Liver (tissue), 9 donors: ENCODE data around the gene SEPTIN10. TPM values are rescaled to one million over a fixed set of nuclear protein-coding genes. Genes with fewer than 3 reads are reported as not detected.
A peak's percentile ranks its signal among the peaks of the same experiment; 100 is the strongest.

Source experiments
- DNase-seq: peaks from one replicate; pipeline ENCODE4 v3.0.0-alpha.2; 2017; ENCODE audit warnings: low spot score
- H3K27ac ChIP-seq, 2 donors: one replicate each; pipeline ENCODE4 v1.7.0; 2013; ENCODE audit warnings: inconsistent platforms in 2 of 2, low read length in 2 of 2, control low read depth in 1 of 2, low read depth in 1 of 2, mild to moderate bottlenecking in 1 of 2
- H3K27me3 ChIP-seq, 4 donors: one replicate each; pipeline versions ENCODE4 v1.6.1 to v1.7.0; 2013; ENCODE audit warnings: low read length in 3 of 4, inconsistent platforms in 1 of 4, mild to moderate bottlenecking in 1 of 4, moderate library complexity in 1 of 4; ENCODE audit not compliant: control insufficient read depth in 4 of 4, insufficient read depth in 4 of 4
- H3K36me3 ChIP-seq, 4 donors: one replicate each; pipeline versions ENCODE4 v1.6.1 to v1.7.0; 2013; ENCODE audit warnings: low read length in 3 of 4, mild to moderate bottlenecking in 3 of 4, low read depth in 1 of 4, moderate library complexity in 1 of 4; ENCODE audit not compliant: control insufficient read depth in 4 of 4, insufficient read depth in 3 of 4
- H3K4me1 ChIP-seq, 4 donors: one replicate each; pipeline versions ENCODE4 v1.6.1 to v1.7.0; 2013; ENCODE audit warnings: low read length in 3 of 4, mild to moderate bottlenecking in 3 of 4, moderate library complexity in 1 of 4; ENCODE audit not compliant: control insufficient read depth in 4 of 4, insufficient read depth in 4 of 4
- H3K4me3 ChIP-seq, 3 donors: one replicate each; pipeline versions ENCODE4 v1.6.1 to v1.7.0; 2013; ENCODE audit warnings: low read length in 3 of 3, control low read depth in 1 of 3, low read depth in 1 of 3, mild to moderate bottlenecking in 1 of 3
- H3K9ac ChIP-seq, 2 donors: one replicate each; pipeline ENCODE4 v1.7.0; 2013; ENCODE audit warnings: low read length in 2 of 2, mild to moderate bottlenecking in 2 of 2, moderate library complexity in 2 of 2, control low read depth in 1 of 2, low read depth in 1 of 2
- H3K9me3 ChIP-seq, 4 donors: one replicate each; pipeline versions ENCODE4 v1.6.1 to v1.7.0; 2013; ENCODE audit warnings: low read length in 3 of 4; ENCODE audit not compliant: control insufficient read depth in 4 of 4
- ATF3 ChIP-seq: IDR thresholded peaks from 2 replicates; pipeline ENCODE4 v1.6.1; 2016; ENCODE audit warnings: antibody characterized with exemption
- CTCF ChIP-seq: fragments of 150-350 bp; IDR thresholded peaks from 2 replicates; pipeline ENCODE4 v1.5.1; 2017; ENCODE audit warnings: improper control_type of control experiment, low read depth, low read length; ENCODE audit not compliant: missing input control
- EGR1 ChIP-seq, 2 donors: IDR thresholded peaks; 2 replicates each; pipeline ENCODE4 v1.6.1; 2016 to 2018; ENCODE audit warnings: antibody characterized with exemption in 2 of 2, low read depth in 2 of 2
- FOXA1 ChIP-seq: IDR thresholded peaks from 2 replicates; pipeline ENCODE4 v1.6.1; 2016; ENCODE audit warnings: antibody characterized with exemption
- FOXA2 ChIP-seq: IDR thresholded peaks from 2 replicates; pipeline ENCODE4 v1.6.1; 2016; ENCODE audit warnings: antibody characterized with exemption
- GABPA ChIP-seq, 2 donors: IDR thresholded peaks in 1 of 2; conservative IDR thresholded peaks in 1 of 2; 2 replicates each; pipeline ENCODE4 v1.6.1; 2016; ENCODE audit warnings: antibody characterized with exemption in 2 of 2, mild to moderate bottlenecking in 1 of 2, moderate library complexity in 1 of 2
- HNF4A ChIP-seq, 2 donors: conservative IDR thresholded peaks; 2 replicates each; pipeline ENCODE4 v1.6.1; 2016; ENCODE audit warnings: antibody characterized with exemption in 2 of 2, mild to moderate bottlenecking in 2 of 2
- HNF4G ChIP-seq: IDR thresholded peaks from 2 replicates; pipeline ENCODE4 v1.6.1; 2016; ENCODE audit warnings: antibody characterized with exemption
- JUND ChIP-seq, 2 donors: IDR thresholded peaks; 2 replicates each; pipeline ENCODE4 v1.6.1; 2016; ENCODE audit warnings: antibody characterized with exemption in 2 of 2
- NR2F2 ChIP-seq: IDR thresholded peaks from 2 replicates; pipeline ENCODE4 v1.6.1; 2016; ENCODE audit warnings: antibody characterized with exemption
- RAD21 ChIP-seq, 2 donors: IDR thresholded peaks; 2 replicates each; pipeline ENCODE4 v1.6.1; 2016; ENCODE audit warnings: antibody characterized with exemption in 2 of 2, mild to moderate bottlenecking in 2 of 2
- RXRA ChIP-seq, 2 donors: IDR thresholded peaks; 2 replicates each; pipeline ENCODE4 v1.6.1; 2017 to 2018; ENCODE audit warnings: antibody characterized with exemption in 2 of 2, mild to moderate bottlenecking in 1 of 2
- SP1 ChIP-seq: IDR thresholded peaks from 2 replicates; pipeline ENCODE4 v1.6.1; 2018; ENCODE audit warnings: antibody characterized with exemption, mild to moderate bottlenecking
- TAF1 ChIP-seq: conservative IDR thresholded peaks from 2 replicates; pipeline ENCODE4 v1.6.1; 2016; ENCODE audit warnings: antibody characterized with exemption, mild to moderate bottlenecking
- YY1 ChIP-seq: IDR thresholded peaks from 2 replicates; pipeline ENCODE4 v1.6.1; 2016; ENCODE audit warnings: antibody characterized with exemption, mild to moderate bottlenecking
- ZBTB33 ChIP-seq: IDR thresholded peaks from 2 replicates; pipeline ENCODE4 v1.6.1; 2016; ENCODE audit warnings: antibody characterized with exemption
- WGBS: extraction: QIAGEN DNeasy Blood & Tissue Kit; methylation state at CpG from one replicate; pipeline ENCODE4 v1.1.7; 2013; 5-methylcytosine and 5-hydroxymethylcytosine counted together
- polyA plus RNA-seq, 2 donors: library from polyadenylated mRNA; stranded (reverse) in 1 of 2; unstranded in 1 of 2; fragments of 200-250 nt in 1 of 2; fragments of >200 nt in 1 of 2; fragmentation: Nextera tagmentation in 1 of 2; extraction: Ambion mirVana in 1 of 2; gene quantifications; one replicate each; pipeline versions ENCODE4 v1.2.1 to v1.2.3, GENCODE V29; 2013 to 2015
- total RNA-seq, 2 donors: library from RNA; depleted of rRNA; stranded (reverse); fragments of >200 nt; gene quantifications; one replicate each; pipeline ENCODE4 v1.2.3, GENCODE V29; 2014
- TF ChIP-seq, protein P1 (sequence below): IDR thresholded peaks from 2 replicates; pipeline ENCODE4 v1.6.1; 2016; ENCODE audit warnings: antibody characterized with exemption
- TF ChIP-seq, protein P2 (sequence below): IDR thresholded peaks from 2 replicates; pipeline ENCODE4 v1.6.1; 2016; ENCODE audit warnings: antibody characterized with exemption, mild to moderate bottlenecking
- donor health status: healthy.
- donor health status: healthy.
- donor health status: healthy.
- donor health status: healthy.
- donor health status: healthy.

Gene SEPTIN10
- total and polyA plus RNA-seq, 4 donors: 19.6 to 35.9 (median 20.1) TPM

GRCh38 chr2:109614715-109615636 is 1.2 kb upstream of the SEPTIN10 start:
- H3K36me3 ChIP-seq: no peaks in the 10 kb centered on the region
- 4% methylated on average over 90 of the region's 90 CpGs for WGBS
- DNase-seq: no peak
- H3K9me3 ChIP-seq: no peaks in the 10 kb centered on the region
- TF ChIP-seq NR2F2 (no peak), ZBTB33 (no peak), ATF3 (no peak), GABPA (IDR thresholded peaks at IDR 0.05 in 1 of 2, conservative IDR thresholded peaks at IDR 0.05 in 1 of 2) (no peak), HNF4A (conservative IDR thresholded peaks at IDR 0.05) (no peak), TAF1 (no peak), JUND (IDR thresholded peaks at IDR 0.05) (no peak), HNF4G (no peak), FOXA2 (no peak), FOXA1 (no peak), EGR1 (IDR thresholded peaks at IDR 0.05; ENCODE audit: low read depth in 2 of 2) (no peak), CTCF (no peak), YY1 (no peak), SP1 (no peak), RXRA (IDR thresholded peaks at IDR 0.05) (no peak), RAD21 (IDR thresholded peaks at IDR 0.05) (no peak)
- TF ChIP-seq, protein P1, sequence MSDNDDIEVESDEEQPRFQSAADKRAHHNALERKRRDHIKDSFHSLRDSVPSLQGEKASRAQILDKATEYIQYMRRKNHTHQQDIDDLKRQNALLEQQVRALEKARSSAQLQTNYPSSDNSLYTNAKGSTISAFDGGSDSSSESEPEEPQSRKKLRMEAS: no peak
- TF ChIP-seq, protein P2, sequence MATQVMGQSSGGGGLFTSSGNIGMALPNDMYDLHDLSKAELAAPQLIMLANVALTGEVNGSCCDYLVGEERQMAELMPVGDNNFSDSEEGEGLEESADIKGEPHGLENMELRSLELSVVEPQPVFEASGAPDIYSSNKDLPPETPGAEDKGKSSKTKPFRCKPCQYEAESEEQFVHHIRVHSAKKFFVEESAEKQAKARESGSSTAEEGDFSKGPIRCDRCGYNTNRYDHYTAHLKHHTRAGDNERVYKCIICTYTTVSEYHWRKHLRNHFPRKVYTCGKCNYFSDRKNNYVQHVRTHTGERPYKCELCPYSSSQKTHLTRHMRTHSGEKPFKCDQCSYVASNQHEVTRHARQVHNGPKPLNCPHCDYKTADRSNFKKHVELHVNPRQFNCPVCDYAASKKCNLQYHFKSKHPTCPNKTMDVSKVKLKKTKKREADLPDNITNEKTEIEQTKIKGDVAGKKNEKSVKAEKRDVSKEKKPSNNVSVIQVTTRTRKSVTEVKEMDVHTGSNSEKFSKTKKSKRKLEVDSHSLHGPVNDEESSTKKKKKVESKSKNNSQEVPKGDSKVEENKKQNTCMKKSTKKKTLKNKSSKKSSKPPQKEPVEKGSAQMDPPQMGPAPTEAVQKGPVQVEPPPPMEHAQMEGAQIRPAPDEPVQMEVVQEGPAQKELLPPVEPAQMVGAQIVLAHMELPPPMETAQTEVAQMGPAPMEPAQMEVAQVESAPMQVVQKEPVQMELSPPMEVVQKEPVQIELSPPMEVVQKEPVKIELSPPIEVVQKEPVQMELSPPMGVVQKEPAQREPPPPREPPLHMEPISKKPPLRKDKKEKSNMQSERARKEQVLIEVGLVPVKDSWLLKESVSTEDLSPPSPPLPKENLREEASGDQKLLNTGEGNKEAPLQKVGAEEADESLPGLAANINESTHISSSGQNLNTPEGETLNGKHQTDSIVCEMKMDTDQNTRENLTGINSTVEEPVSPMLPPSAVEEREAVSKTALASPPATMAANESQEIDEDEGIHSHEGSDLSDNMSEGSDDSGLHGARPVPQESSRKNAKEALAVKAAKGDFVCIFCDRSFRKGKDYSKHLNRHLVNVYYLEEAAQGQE: no peak
- peak overlapping the region; percentile 68 to 96 (median 85) for H3K4me3 ChIP-seq
- H3K4me1 ChIP-seq: peaks cover 4 to 30% (median 20%) of the 10 kb centered on the region in 4 donors
- H3K9ac ChIP-seq: peak overlapping the region; percentile 45 to 68
- peak overlapping the region; percentile 91 for H3K27ac ChIP-seq
- H3K27me3 ChIP-seq: no peaks in the 10 kb centered on the region
